Measurements from ENCODE around the gene KDM1B.

KDM1B gene

DNA sequence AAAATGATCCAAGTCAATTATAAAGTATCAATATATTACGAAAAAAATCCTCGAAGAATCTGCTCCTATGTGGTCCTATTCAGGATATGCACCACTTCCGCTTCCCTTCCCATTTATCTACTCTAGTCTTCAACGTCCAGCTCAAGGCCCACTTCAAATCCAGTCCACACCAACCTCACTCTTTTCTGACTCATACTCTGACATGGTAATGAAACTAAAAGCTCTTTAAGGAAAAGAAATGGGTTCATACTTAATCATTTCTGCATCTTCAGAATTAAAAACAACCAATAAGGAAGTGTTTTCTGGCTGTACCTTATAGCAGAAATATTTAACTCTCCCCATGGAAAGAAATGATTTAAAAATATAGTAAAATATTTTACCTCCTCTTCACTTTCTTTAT is 94.0 kb downstream of the KDM1B start:
- no peak for DNase-seq (ENCODE audit: low read depth)
- TF ChIP-seq, protein P1, sequence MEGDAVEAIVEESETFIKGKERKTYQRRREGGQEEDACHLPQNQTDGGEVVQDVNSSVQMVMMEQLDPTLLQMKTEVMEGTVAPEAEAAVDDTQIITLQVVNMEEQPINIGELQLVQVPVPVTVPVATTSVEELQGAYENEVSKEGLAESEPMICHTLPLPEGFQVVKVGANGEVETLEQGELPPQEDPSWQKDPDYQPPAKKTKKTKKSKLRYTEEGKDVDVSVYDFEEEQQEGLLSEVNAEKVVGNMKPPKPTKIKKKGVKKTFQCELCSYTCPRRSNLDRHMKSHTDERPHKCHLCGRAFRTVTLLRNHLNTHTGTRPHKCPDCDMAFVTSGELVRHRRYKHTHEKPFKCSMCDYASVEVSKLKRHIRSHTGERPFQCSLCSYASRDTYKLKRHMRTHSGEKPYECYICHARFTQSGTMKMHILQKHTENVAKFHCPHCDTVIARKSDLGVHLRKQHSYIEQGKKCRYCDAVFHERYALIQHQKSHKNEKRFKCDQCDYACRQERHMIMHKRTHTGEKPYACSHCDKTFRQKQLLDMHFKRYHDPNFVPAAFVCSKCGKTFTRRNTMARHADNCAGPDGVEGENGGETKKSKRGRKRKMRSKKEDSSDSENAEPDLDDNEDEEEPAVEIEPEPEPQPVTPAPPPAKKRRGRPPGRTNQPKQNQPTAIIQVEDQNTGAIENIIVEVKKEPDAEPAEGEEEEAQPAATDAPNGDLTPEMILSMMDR (conservative IDR thresholded peaks at IDR 0.05; ENCODE audit: low read depth, low read length) = no peak
- no peak overlapping the region for H3K4me3 ChIP-seq (ENCODE audit: low read length)

DNA sequence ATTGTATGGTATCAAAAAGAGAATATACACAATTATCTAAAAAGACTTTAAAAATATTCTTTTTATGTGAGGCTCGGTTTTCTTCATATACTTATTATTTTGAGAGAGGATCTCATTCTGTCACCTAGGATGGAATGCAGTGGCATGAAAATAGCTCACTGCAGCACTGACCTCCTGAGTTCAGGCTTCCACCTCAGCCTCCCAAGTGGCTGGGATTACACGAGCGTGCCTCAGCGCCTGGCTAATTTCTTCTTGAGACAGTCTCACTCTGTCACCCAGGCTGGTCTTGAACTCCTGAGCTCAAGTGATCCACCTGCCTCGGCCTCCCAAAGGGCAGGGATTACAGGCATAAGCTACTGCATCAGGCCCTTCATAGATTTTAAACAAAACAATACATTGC is 98.4 kb downstream of the KDM1B start:
- TF ChIP-seq, protein P1 (conservative IDR thresholded peaks at IDR 0.05; ENCODE audit: low read depth, low read length) = no peak
- DNase-seq (ENCODE audit: low read depth) = no peak
- no peak overlapping the region for H3K4me3 ChIP-seq (ENCODE audit: low read length)

DNA sequence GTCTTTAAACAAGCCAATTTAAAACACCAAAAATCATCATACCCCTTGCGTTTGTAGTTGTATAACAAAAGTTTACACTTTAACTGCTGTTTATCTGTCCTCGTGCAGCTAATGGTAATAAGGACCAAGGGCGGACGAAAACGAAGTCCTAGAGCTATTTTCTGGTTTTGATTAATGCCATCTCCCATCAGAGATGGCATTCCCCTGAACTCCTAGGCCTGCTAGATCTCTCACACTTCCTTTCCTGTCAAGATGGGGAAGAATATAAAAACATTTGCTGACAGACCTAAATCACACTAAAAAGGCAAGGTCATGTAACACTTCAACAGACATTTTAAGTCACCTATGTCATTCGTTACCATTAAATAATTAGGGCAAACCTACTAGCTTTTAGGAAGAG is 99.6 kb downstream of the KDM1B start:
- no peak for DNase-seq (ENCODE audit: low read depth)
- no peak overlapping the region for H3K4me3 ChIP-seq (ENCODE audit: low read length)
- TF ChIP-seq, protein P1 (conservative IDR thresholded peaks at IDR 0.05; ENCODE audit: low read depth, low read length) = no peak

DNA sequence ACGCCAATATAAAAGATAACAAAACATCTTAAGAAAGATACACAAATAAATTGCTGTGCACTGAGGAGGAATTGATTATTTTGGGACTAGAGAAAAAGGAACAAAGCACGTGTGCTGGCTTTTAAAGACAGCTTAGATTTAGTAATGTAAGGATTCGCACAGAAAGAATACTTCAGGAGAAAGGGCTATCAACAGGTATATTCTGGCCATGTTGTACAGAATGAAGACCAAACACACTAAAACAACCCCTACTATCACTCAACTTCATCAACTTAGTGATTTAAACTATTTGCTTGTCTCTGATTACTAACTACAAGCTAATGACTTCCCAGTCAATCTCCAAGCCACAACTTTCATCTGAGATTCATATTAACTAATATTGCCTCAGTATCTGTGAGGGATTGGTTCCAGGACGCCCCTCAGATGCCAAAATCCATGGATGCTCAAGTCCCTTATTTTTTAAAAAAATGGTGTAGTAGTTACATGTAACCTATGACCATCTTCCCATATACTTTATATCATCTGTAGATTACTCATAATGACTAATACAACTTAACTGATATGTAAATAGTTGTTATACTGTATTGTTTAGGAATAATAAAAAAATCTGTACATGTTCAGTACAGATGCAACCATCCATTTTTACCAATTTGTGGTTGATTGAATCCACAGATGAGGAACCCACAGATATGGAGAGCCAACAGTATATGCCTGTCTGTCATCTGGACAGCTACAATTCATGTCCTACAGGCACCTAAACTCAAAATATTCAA is 104.6 kb downstream of the KDM1B start:
- TF ChIP-seq, protein P1 (conservative IDR thresholded peaks at IDR 0.05; ENCODE audit: low read depth, low read length) = no peak
- H3K4me3 ChIP-seq (ENCODE audit: low read length) = no peak overlapping the region
- no peak for DNase-seq (ENCODE audit: low read depth)

DNA sequence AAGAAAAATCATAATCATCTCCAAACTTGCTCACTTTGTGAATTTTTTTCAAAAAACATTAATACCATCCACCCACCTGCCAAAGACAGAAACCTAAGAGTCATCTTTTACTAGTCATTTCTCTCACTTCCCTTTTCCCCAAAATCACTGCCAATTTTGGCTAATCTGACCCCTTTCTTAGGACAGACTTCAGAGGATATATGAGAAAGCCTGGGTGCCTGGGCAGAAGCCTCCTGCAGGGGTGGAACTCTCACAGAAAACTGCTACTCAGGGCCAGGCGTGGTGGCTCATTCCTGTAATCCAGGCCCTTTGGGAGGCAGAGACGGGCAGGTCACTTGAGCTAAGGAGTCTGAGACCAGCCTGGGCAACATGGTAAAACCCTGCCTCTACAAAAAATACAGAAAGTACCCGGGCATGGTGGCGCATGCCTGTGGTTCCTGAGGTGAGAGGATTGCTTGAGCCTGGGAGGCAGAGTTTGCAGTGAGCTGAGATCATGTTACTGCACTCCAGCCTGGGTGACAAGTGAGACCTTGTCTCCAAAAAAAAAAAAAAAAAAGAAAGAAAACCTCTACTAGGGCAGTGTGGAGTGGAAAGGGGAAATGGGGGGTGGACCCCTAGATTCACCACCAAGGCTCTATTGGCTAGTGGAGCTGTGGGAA is 105.4 kb downstream of the KDM1B start:
- no peak overlapping the region for H3K4me3 ChIP-seq (ENCODE audit: low read length)
- no peak for DNase-seq (ENCODE audit: low read depth)
- TF ChIP-seq, protein P1 (conservative IDR thresholded peaks at IDR 0.05; ENCODE audit: low read depth, low read length) = peak; percentile 2

DNA sequence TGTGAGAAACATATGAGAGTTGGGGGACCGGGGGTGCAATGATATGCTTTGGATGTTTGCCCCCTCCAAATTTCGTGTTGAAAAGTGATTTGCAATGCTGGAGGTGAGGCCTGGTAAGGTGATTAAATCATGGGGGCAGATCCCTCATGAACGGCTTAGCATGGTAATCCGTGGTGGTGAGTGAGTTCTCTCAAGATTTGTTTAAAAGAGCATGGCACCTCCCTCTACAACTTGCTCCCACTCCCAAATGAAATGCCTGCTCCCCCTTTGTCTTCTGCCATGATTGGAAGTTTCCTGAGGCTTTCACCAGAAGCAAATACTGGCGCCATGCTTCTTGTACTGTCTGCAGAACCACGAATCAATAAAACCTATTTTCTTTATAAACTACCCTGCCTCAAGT is 106.7 kb downstream of the KDM1B start:
- peak overlapping the region; percentile 94 for H3K4me3 ChIP-seq (ENCODE audit: low read length)
- TF ChIP-seq, protein P1 (conservative IDR thresholded peaks at IDR 0.05; ENCODE audit: low read depth, low read length) = no peak
- no peak for DNase-seq (ENCODE audit: low read depth)
